Embryonic facial prominence (tissue), 1 donor: Measurements from ENCODE around the gene RASAL1.

ENCODE experiments used
- DNase-seq: peaks from one replicate; pipeline ENCODE4 v3.0.0-alpha.2; 2016; ENCODE audit errors: extremely low spot score

Gene RASAL1

GRCh38 chr12:113057565-113058485 is 77.7 kb downstream of the RASAL1 start:
- no peak for DNase-seq

GRCh38 chr12:113056631-113057488 is 78.7 kb downstream of the RASAL1 start, which contains the start of gene DTX1:
Gene DTX1 (plus strand): TSS chr12:113056730. CDS start chr12:113058193, 1,463 bp downstream.
- no peak for DNase-seq

GRCh38 chr12:113056381-113056630 is 79.3 kb downstream of the RASAL1 start:
- DNase-seq = no peak

- no peak for DNase-seq
Observed at GRCh38 chr12:113055594-113056380, 79.8 kb downstream of the RASAL1 start.

GRCh38 chr12:113054948-113055486 is 80.5 kb downstream of the RASAL1 start:
- DNase-seq = no peak

- no peak for DNase-seq
Observed at GRCh38 chr12:113052326-113052725, 83.2 kb downstream of the RASAL1 start.

- DNase-seq = no peak
Observed at GRCh38 chr12:113051759-113052158, 83.8 kb downstream of the RASAL1 start.

GRCh38 chr12:113050795-113051194 is 84.8 kb downstream of the RASAL1 start:
- DNase-seq = no peak

- DNase-seq = no peak
Observed at GRCh38 chr12:113049976-113050742, 85.4 kb downstream of the RASAL1 start.
